ENCODE data around the gene CREB3L2. TPM values are rescaled to one million over a fixed set of nuclear protein-coding genes. Genes with fewer than 3 reads are reported as not detected.
A peak's percentile ranks its signal among the peaks of the same experiment; 100 is the strongest.

The CREB3L2 gene
- total and polyA plus RNA-seq, 2 donors (not counting 1 experiment from before 2014, with no cell fraction given) = 13.8 to 25.1 TPM

DNA sequence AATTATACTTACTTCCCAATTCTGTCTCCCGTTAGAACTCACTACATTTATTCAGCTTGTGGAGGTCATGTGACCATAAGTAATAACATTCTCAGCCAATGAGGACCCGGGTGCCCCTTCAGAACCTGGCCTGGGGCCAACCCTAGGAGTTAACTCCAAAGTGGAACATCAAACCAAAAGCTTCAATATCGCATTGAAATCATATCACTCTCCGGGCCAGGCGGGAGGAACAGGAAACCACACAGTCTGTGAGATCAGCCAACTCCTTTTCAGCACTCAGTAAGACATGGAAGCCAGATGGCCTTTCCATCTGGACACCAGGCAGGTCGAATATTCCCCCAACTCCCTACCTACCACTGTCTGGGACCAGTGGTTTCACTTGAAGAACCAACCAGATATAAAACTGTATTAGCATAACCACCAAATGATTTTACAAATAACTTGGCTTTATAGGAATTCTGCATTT is 5.5 kb downstream of the CREB3L2 start:
- H3K27ac Mint-ChIP-seq = no peak overlapping the region
- Histone ChIP-seq H3K36me3 (replicated peaks in 1 of 2; ENCODE audit: control extremely low read depth in 1 of 2, control insufficient read depth in 1 of 2, extremely low read depth in 1 of 2, insufficient read depth in 2 of 2, low read length in 1 of 2) (no peaks in the 10 kb centered on the region), H4K20me1 (ENCODE audit: control insufficient read depth, insufficient read depth, low read length, poor library complexity, severe bottlenecking) (no peaks in the 10 kb centered on the region), H3K9me3 (ENCODE audit: control extremely low read depth in 1 of 3, control insufficient read depth in 2 of 3, insufficient read depth in 1 of 3, low read length in 2 of 3) (no peaks in the 10 kb centered on the region), H3K9ac (ENCODE audit: low read length) (peak overlapping the region; percentile 5), H3K4me3 (ENCODE audit: control extremely low read depth in 1 of 5, extremely low read depth in 1 of 5, insufficient read depth in 1 of 5, low read depth in 2 of 5, low read length in 4 of 5) (peak overlapping the region in 1 of 5 experiments; percentile 17), H2AFZ (ENCODE audit: insufficient read depth, low read depth, low read length, poor library complexity, severe bottlenecking) (peak overlapping the region; percentile 42), H3K27ac (ENCODE audit: low read length in 2 of 2) (no peak overlapping the region), H3K27me3 (replicated peaks in 1 of 4; ENCODE audit: control extremely low read depth in 1 of 4, control insufficient read depth in 3 of 4, insufficient read depth in 4 of 4, low read length in 3 of 4) (no peaks in the 10 kb centered on the region), H3K4me2 (replicated peaks; ENCODE audit: low read depth, low read length, poor library complexity, severe bottlenecking) (peak overlapping the region; percentile 50), H3K4me1 (ENCODE audit: control insufficient read depth in 2 of 2, insufficient read depth in 2 of 2, low read length in 2 of 2) (peaks cover 35 to 37% of the 10 kb centered on the region in 2 donors), H3K79me2 (ENCODE audit: control insufficient read depth, insufficient read depth, low read length) (peaks cover 78% of the 10 kb centered on the region)
- H3K4me1 Mint-ChIP-seq = peaks cover 55% of the 10 kb centered on the region
- 8% methylated on average over 6 of the region's 6 CpGs for WGBS (ENCODE audit: insufficient coverage)
- DNase-seq (no peak), ATAC-seq (ENCODE audit: low read depth) (no peak)
- TF ChIP-seq CTCF (IDR thresholded peaks at IDR 0.05) = no peak
- no peak for TF ChIP-seq EZH2 (IDR thresholded peaks at IDR 0.05; ENCODE audit: borderline replicate concordance, insufficient read depth, low read depth, low read length, poor library complexity, severe bottlenecking)
- intact Hi-C loops (cut with micrococcal nuclease) = no loop called here
- CTCF ChIA-PET = interaction anchor here (1.9 to 9.4 kb wide), 2 partner anchors 11 to 97 kb away, joined by 4 to 44 read pairs; no protein-coding TSS in a partner anchor
- peak overlapping the region; percentile 1 for H3K4me3 Mint-ChIP-seq
- no peaks in the 10 kb centered on the region for H3K27me3 Mint-ChIP-seq
- H3K9me3 Mint-ChIP-seq (ENCODE audit: insufficient read depth) = no peaks in the 10 kb centered on the region
- POLR2A ChIA-PET = no interaction called here

DNA sequence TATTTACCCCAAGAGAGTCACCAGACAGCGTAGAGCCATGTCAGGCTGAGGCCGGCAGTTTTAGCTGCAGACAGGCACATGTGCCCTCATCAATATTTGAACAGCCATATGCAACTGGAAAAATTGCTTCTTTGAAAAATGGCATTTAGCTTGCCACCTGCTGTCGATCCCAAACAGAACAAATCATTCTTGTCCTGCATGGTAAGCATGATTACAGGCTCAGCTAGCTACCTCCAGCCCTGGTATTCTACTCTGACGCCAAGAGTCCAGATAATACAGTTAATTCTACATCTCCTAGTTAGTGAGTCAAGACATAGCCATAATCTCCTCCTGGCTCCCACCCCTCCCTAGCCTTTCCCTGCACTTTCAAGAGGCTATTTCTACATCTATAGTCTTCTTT is 7.7 kb downstream of the CREB3L2 start:
- no peaks in the 10 kb centered on the region for H3K27me3 ChIP-seq (replicated peaks in 1 of 4; ENCODE audit: control extremely low read depth in 1 of 4, control insufficient read depth in 3 of 4, insufficient read depth in 4 of 4, low read length in 3 of 4)
- intact Hi-C loops (cut with micrococcal nuclease) = no loop called here
- H3K9ac ChIP-seq (ENCODE audit: low read length) = no peak overlapping the region
- H3K9me3 ChIP-seq (ENCODE audit: control extremely low read depth in 1 of 3, control insufficient read depth in 2 of 3, insufficient read depth in 1 of 3, low read length in 2 of 3) = no peaks in the 10 kb centered on the region
- no peak overlapping the region for H2AFZ ChIP-seq (ENCODE audit: insufficient read depth, low read depth, low read length, poor library complexity, severe bottlenecking)
- H3K36me3 ChIP-seq (replicated peaks in 1 of 2; ENCODE audit: control extremely low read depth in 1 of 2, control insufficient read depth in 1 of 2, extremely low read depth in 1 of 2, insufficient read depth in 2 of 2, low read length in 1 of 2) = no peaks in the 10 kb centered on the region
- peaks cover 82% of the 10 kb centered on the region for H3K79me2 ChIP-seq (ENCODE audit: control insufficient read depth, insufficient read depth, low read length)
- POLR2A ChIA-PET = no interaction called here
- CTCF ChIA-PET = interaction anchor here (1.9 to 9.4 kb wide), 2 partner anchors 13 to 95 kb away, joined by 4 to 44 read pairs; no protein-coding TSS in a partner anchor
- H3K27ac ChIP-seq (ENCODE audit: low read length in 2 of 2) = no peak overlapping the region
- TF ChIP-seq CTCF (IDR thresholded peaks at IDR 0.05) (no peak), EZH2 (IDR thresholded peaks at IDR 0.05; ENCODE audit: borderline replicate concordance, insufficient read depth, low read depth, low read length, poor library complexity, severe bottlenecking) (no peak)
- Mint-ChIP-seq H3K9me3 (ENCODE audit: insufficient read depth) (no peaks in the 10 kb centered on the region), H3K27ac (no peak overlapping the region), H3K27me3 (no peaks in the 10 kb centered on the region), H3K4me1 (peaks cover 36% of the 10 kb centered on the region), H3K4me3 (no peak overlapping the region)
- no peak overlapping the region for H3K4me3 ChIP-seq (ENCODE audit: control extremely low read depth in 1 of 5, extremely low read depth in 1 of 5, insufficient read depth in 1 of 5, low read depth in 2 of 5, low read length in 4 of 5)
- H3K4me2 ChIP-seq (replicated peaks; ENCODE audit: low read depth, low read length, poor library complexity, severe bottlenecking) = no peak overlapping the region
- no peak for ATAC-seq (ENCODE audit: low read depth)
- no peaks in the 10 kb centered on the region for H4K20me1 ChIP-seq (ENCODE audit: control insufficient read depth, insufficient read depth, low read length, poor library complexity, severe bottlenecking)
- WGBS (ENCODE audit: insufficient coverage) = 100% methylated on average over 4 of the region's 4 CpGs
- peaks cover 21% of the 10 kb centered on the region in 2 donors for H3K4me1 ChIP-seq (ENCODE audit: control insufficient read depth in 2 of 2, insufficient read depth in 2 of 2, low read length in 2 of 2)
- DNase-seq = no peak

Data from B cell (primary cell).